ENCODE results near the gene BCDIN3D. TPM values are rescaled to one million over a fixed set of nuclear protein-coding genes. Genes with fewer than 3 reads are reported as not detected.
"Not testable (repeated sequence)": the region's sequence is repeated elsewhere in the genome, so short reads cannot be mapped to it uniquely, and the experiment has no call there.

Gene BCDIN3D
- total and polyA plus RNA-seq, 2 donors, result 5.2 to 7.0 TPM

- no peak for DNase-seq (ENCODE audit: low read depth in 6 of 9, low spot score in 9 of 9)
- 94% methylated on average over 8 of the region's 8 CpGs for WGBS
- Histone ChIP-seq H3K4me3 (ENCODE audit: low read length in 2 of 2) (no peak overlapping the region), H3K27ac (ENCODE audit: low read depth in 1 of 2, low read length in 1 of 2) (no peak overlapping the region), H3K4me1 (ENCODE audit: control insufficient read depth in 2 of 2, insufficient read depth in 2 of 2, low read length in 2 of 2) (peaks cover 0 to 13% of the 10 kb centered on the region in 2 donors), H3K36me3 (ENCODE audit: control insufficient read depth in 2 of 2, insufficient read depth in 2 of 2, low read length in 1 of 2) (no peaks in the 10 kb centered on the region), H3K27me3 (ENCODE audit: control insufficient read depth in 2 of 2, insufficient read depth in 1 of 2, low read length in 1 of 2) (peaks cover 0 to 7% of the 10 kb centered on the region in 2 donors), H3K9me3 (ENCODE audit: control insufficient read depth in 2 of 2, insufficient read depth in 1 of 2, low read length in 1 of 2) (no peaks in the 10 kb centered on the region)
Measured at GRCh38 chr12:49865782-49866135, 22.9 kb upstream of the BCDIN3D start.

- Histone ChIP-seq H3K4me3 (ENCODE audit: low read length in 2 of 2) (no peak overlapping the region), H3K9me3 (ENCODE audit: control insufficient read depth in 2 of 2, insufficient read depth in 1 of 2, low read length in 1 of 2) (no peaks in the 10 kb centered on the region), H3K27me3 (ENCODE audit: control insufficient read depth in 2 of 2, insufficient read depth in 1 of 2, low read length in 1 of 2) (peaks cover 0 to 7% of the 10 kb centered on the region in 2 donors), H3K27ac (ENCODE audit: low read depth in 1 of 2, low read length in 1 of 2) (no peak overlapping the region), H3K36me3 (ENCODE audit: control insufficient read depth in 2 of 2, insufficient read depth in 2 of 2, low read length in 1 of 2) (no peaks in the 10 kb centered on the region), H3K4me1 (ENCODE audit: control insufficient read depth in 2 of 2, insufficient read depth in 2 of 2, low read length in 2 of 2) (peaks cover 0 to 13% of the 10 kb centered on the region in 2 donors)
- no peak for DNase-seq (ENCODE audit: low read depth in 6 of 9, low spot score in 9 of 9)
- WGBS, result 93% methylated on average over 13 of the region's 13 CpGs
Measured at GRCh38 chr12:49865109-49865781, 22.3 kb upstream of the BCDIN3D start.

GRCh38 chr12:49864798-49865090 is 21.8 kb upstream of the BCDIN3D start:
- Histone ChIP-seq H3K4me1 (ENCODE audit: control insufficient read depth in 2 of 2, insufficient read depth in 2 of 2, low read length in 2 of 2) (peaks cover 0 to 13% of the 10 kb centered on the region in 2 donors), H3K27me3 (ENCODE audit: control insufficient read depth in 2 of 2, insufficient read depth in 1 of 2, low read length in 1 of 2) (peaks cover 0 to 7% of the 10 kb centered on the region in 2 donors), H3K4me3 (ENCODE audit: low read length in 2 of 2) (no peak overlapping the region), H3K36me3 (ENCODE audit: control insufficient read depth in 2 of 2, insufficient read depth in 2 of 2, low read length in 1 of 2) (no peaks in the 10 kb centered on the region), H3K27ac (ENCODE audit: low read depth in 1 of 2, low read length in 1 of 2) (no peak overlapping the region), H3K9me3 (ENCODE audit: control insufficient read depth in 2 of 2, insufficient read depth in 1 of 2, low read length in 1 of 2) (no peaks in the 10 kb centered on the region)
- no peak for DNase-seq (ENCODE audit: low read depth in 6 of 9, low spot score in 9 of 9)
- 82% methylated on average over 2 of the region's 2 CpGs for WGBS

- Histone ChIP-seq H3K27me3 (ENCODE audit: control insufficient read depth in 2 of 2, insufficient read depth in 1 of 2, low read length in 1 of 2) (peaks cover 0 to 7% of the 10 kb centered on the region in 2 donors), H3K4me3 (ENCODE audit: low read length in 2 of 2) (no peak overlapping the region), H3K4me1 (ENCODE audit: control insufficient read depth in 2 of 2, insufficient read depth in 2 of 2, low read length in 2 of 2) (peaks cover 0 to 11% of the 10 kb centered on the region in 2 donors), H3K9me3 (ENCODE audit: control insufficient read depth in 2 of 2, insufficient read depth in 1 of 2, low read length in 1 of 2) (no peaks in the 10 kb centered on the region), H3K36me3 (ENCODE audit: control insufficient read depth in 2 of 2, insufficient read depth in 2 of 2, low read length in 1 of 2) (no peaks in the 10 kb centered on the region), H3K27ac (ENCODE audit: low read depth in 1 of 2, low read length in 1 of 2) (no peak overlapping the region)
- no peak for DNase-seq (ENCODE audit: low read depth in 6 of 9, low spot score in 9 of 9)
- WGBS, result 89% methylated on average over 17 of the region's 17 CpGs
Measured at GRCh38 chr12:49863946-49864797, 21.3 kb upstream of the BCDIN3D start.

GRCh38 chr12:49860921-49861320 is 18.0 kb upstream of the BCDIN3D start:
- WGBS, result 91% methylated on average over 31 of the region's 31 CpGs
- not testable (repeated sequence) for H3K4me1 ChIP-seq (ENCODE audit: control insufficient read depth in 2 of 2, insufficient read depth in 2 of 2, low read length in 2 of 2); DNase-seq (ENCODE audit: low read depth in 6 of 9, low spot score in 9 of 9); H3K27me3 ChIP-seq (ENCODE audit: control insufficient read depth in 2 of 2, insufficient read depth in 1 of 2, low read length in 1 of 2); H3K4me3 ChIP-seq (ENCODE audit: low read length in 2 of 2); H3K36me3 ChIP-seq (ENCODE audit: control insufficient read depth in 2 of 2, insufficient read depth in 2 of 2, low read length in 1 of 2); H3K27ac ChIP-seq (ENCODE audit: low read depth in 1 of 2, low read length in 1 of 2); H3K9me3 ChIP-seq (ENCODE audit: control insufficient read depth in 2 of 2, insufficient read depth in 1 of 2, low read length in 1 of 2)

GRCh38 chr12:49855890-49856289 is 13.0 kb upstream of the BCDIN3D start:
- not testable (repeated sequence) for DNase-seq (ENCODE audit: low read depth in 6 of 9, low spot score in 9 of 9); H3K27me3 ChIP-seq (ENCODE audit: control insufficient read depth in 2 of 2, insufficient read depth in 1 of 2, low read length in 1 of 2); H3K4me1 ChIP-seq (ENCODE audit: control insufficient read depth in 2 of 2, insufficient read depth in 2 of 2, low read length in 2 of 2); H3K9me3 ChIP-seq (ENCODE audit: control insufficient read depth in 2 of 2, insufficient read depth in 1 of 2, low read length in 1 of 2); H3K27ac ChIP-seq (ENCODE audit: low read depth in 1 of 2, low read length in 1 of 2); H3K36me3 ChIP-seq (ENCODE audit: control insufficient read depth in 2 of 2, insufficient read depth in 2 of 2, low read length in 1 of 2); H3K4me3 ChIP-seq (ENCODE audit: low read length in 2 of 2)
- 96% methylated on average over 4 of the region's 4 CpGs for WGBS

- H3K9me3 ChIP-seq (ENCODE audit: control insufficient read depth in 2 of 2, insufficient read depth in 1 of 2, low read length in 1 of 2), result no peaks in the 10 kb centered on the region
- no peak for DNase-seq (ENCODE audit: low read depth in 6 of 9, low spot score in 9 of 9)
- H3K4me3 ChIP-seq (ENCODE audit: low read length in 2 of 2), result no peak overlapping the region
- peaks cover 0 to 4% of the 10 kb centered on the region in 2 donors for H3K27me3 ChIP-seq (ENCODE audit: control insufficient read depth in 2 of 2, insufficient read depth in 1 of 2, low read length in 1 of 2)
- no peaks in the 10 kb centered on the region for H3K4me1 ChIP-seq (ENCODE audit: control insufficient read depth in 2 of 2, insufficient read depth in 2 of 2, low read length in 2 of 2)
- H3K27ac ChIP-seq (ENCODE audit: low read depth in 1 of 2, low read length in 1 of 2), result no peak overlapping the region
- H3K36me3 ChIP-seq (ENCODE audit: control insufficient read depth in 2 of 2, insufficient read depth in 2 of 2, low read length in 1 of 2), result no peaks in the 10 kb centered on the region
- WGBS, result 97% methylated on average over 4 of the region's 4 CpGs
Measured at GRCh38 chr12:49854976-49855375, 12.1 kb upstream of the BCDIN3D start.

GRCh38 chr12:49853671-49854070 is 10.8 kb upstream of the BCDIN3D start:
- peaks cover 0 to 4% of the 10 kb centered on the region in 2 donors for H3K27me3 ChIP-seq (ENCODE audit: control insufficient read depth in 2 of 2, insufficient read depth in 1 of 2, low read length in 1 of 2)
- H3K36me3 ChIP-seq (ENCODE audit: control insufficient read depth in 2 of 2, insufficient read depth in 2 of 2, low read length in 1 of 2), result no peaks in the 10 kb centered on the region
- no peak overlapping the region for H3K27ac ChIP-seq (ENCODE audit: low read depth in 1 of 2, low read length in 1 of 2)
- H3K4me3 ChIP-seq (ENCODE audit: low read length in 2 of 2), result no peak overlapping the region
- WGBS, result 87% methylated on average over 2 of the region's 2 CpGs
- H3K9me3 ChIP-seq (ENCODE audit: control insufficient read depth in 2 of 2, insufficient read depth in 1 of 2, low read length in 1 of 2), result no peaks in the 10 kb centered on the region
- no peak for DNase-seq (ENCODE audit: low read depth in 6 of 9, low spot score in 9 of 9)
- no peaks in the 10 kb centered on the region for H3K4me1 ChIP-seq (ENCODE audit: control insufficient read depth in 2 of 2, insufficient read depth in 2 of 2, low read length in 2 of 2)

- DNase-seq (ENCODE audit: low read depth in 6 of 9, low spot score in 9 of 9), result no peak
- Histone ChIP-seq H3K4me1 (ENCODE audit: control insufficient read depth in 2 of 2, insufficient read depth in 2 of 2, low read length in 2 of 2) (peaks cover 7 to 10% of the 10 kb centered on the region in 2 donors), H3K9me3 (ENCODE audit: control insufficient read depth in 2 of 2, insufficient read depth in 1 of 2, low read length in 1 of 2) (no peaks in the 10 kb centered on the region), H3K36me3 (ENCODE audit: control insufficient read depth in 2 of 2, insufficient read depth in 2 of 2, low read length in 1 of 2) (no peaks in the 10 kb centered on the region), H3K4me3 (ENCODE audit: low read length in 2 of 2) (no peak overlapping the region), H3K27me3 (ENCODE audit: control insufficient read depth in 2 of 2, insufficient read depth in 1 of 2, low read length in 1 of 2) (peaks cover 0 to 7% of the 10 kb centered on the region in 2 donors), H3K27ac (ENCODE audit: low read depth in 1 of 2, low read length in 1 of 2) (no peak overlapping the region)
- 52% methylated on average over 2 of the region's 2 CpGs for WGBS
Measured at GRCh38 chr12:49847161-49847560, 4.3 kb upstream of the BCDIN3D start.

Data from thymus (tissue), 11 donors.